Ovary (tissue), 3 donors: ENCODE measurements around the gene EHMT1.

Experiments
- CTCF ChIP-seq, 3 donors: fragments of 450-650 bp in 2 of 3; fragments of 200-600 bp in 1 of 3; IDR thresholded peaks; one replicate each; pipeline versions ENCODE4 v1.5.1 to v1.8.0; 2016 to 2022; ENCODE audit warnings: antibody characterized with exemption in 3 of 3, mild to moderate bottlenecking in 1 of 3
- EP300 ChIP-seq: sonication (generic); formaldehyde crosslinking; IDR thresholded peaks from one replicate; pipeline ENCODE4 v1.6.1; 2017; ENCODE audit warnings: antibody characterized with exemption
- POLR2A ChIP-seq: fragments of 450-650 bp; IDR thresholded peaks from one replicate; pipeline ENCODE4 v1.6.1; 2017; ENCODE audit warnings: antibody characterized with exemption, mild to moderate bottlenecking, moderate library complexity
- donor health status: DM: no; HTN: no; CAD: no.

DNA sequence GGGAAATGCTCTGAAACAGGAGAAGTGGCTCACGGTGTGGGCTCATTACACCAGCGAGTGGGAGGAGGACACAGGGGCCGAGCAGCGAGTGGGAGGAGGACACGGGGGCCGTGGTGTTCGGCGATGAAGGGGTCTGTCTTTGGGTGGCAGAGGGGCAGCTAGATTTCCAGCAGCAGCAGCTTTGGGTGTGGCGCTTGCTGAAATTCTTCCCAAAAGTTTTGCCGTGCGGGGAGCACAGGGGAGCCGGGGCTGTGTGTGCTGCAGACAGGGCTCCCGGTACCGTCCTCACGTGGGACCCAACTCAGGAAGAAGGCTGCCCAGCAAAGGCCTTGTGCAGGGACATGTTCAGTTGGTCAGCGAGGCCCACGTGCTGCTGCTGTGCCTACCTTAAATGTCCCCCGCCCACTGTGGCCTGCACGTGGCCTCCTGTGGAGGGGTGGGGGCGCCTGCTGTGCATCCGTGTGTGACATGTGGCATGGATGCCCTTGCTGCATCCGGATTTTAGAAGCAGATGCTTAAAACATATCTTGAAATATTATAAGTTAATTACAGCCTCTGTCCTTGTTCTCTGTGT is 134.5 kb downstream of the EHMT1 start:
- TF ChIP-seq CTCF (IDR thresholded peaks at IDR 0.05) (no peak), EP300 (no peak), POLR2A (no peak)
